HG03159 (cell line): ENCODE measurements around the gene CCDC148.
"Not testable (repeated sequence)": the region's sequence is repeated elsewhere in the genome, so short reads cannot be mapped to it uniquely, and the experiment has no call there.

Experiments
- ATAC-seq: cut with Tn5 transposase; IDR thresholded peaks from one replicate; pipeline ENCODE4 v1.9.1; 2021; ENCODE audit warnings: mild to moderate bottlenecking, moderate library complexity; ENCODE audit not compliant: unreplicated experiment

Gene CCDC148

DNA sequence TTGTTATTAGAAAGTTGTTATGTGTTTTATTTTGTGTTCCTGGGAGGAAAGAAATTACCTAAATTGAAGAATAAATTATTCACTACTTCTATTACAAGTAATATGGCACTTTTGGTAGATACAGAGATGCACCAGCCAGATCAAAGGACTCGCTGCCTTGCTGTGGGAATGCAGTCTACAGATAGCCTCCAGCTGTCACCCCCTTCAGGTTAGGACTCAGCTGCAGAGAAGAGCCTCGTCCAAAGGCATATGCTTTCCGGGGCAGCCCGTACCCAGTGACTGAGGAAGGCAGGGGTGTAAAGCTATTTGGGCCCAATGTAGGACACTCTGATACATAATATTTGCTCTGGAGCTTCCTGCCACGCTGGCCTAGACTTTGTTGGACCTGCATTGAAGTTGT, 90.2 kb downstream of the CCDC148 start:
- no peak for ATAC-seq

DNA sequence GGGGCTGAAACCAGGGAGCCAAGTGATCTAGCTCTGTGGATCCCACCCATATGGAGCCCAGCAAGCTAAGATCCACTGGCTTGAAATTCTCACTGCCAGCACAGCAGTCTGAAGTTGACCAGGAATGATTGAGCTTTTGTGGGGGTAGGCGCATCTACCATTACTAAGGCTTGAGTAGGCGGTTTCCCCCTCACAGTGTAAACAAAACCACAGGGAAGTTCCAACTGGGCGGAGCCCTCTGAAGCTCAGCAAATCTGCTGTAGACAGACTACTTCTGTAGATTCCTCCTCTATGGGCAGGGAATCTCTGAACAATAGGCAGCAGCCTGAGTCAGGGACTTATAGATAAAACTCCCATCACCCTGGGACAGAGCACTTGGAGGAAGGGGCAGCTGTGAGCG, 96.7 kb downstream of the CCDC148 start:
- no peak for ATAC-seq

DNA sequence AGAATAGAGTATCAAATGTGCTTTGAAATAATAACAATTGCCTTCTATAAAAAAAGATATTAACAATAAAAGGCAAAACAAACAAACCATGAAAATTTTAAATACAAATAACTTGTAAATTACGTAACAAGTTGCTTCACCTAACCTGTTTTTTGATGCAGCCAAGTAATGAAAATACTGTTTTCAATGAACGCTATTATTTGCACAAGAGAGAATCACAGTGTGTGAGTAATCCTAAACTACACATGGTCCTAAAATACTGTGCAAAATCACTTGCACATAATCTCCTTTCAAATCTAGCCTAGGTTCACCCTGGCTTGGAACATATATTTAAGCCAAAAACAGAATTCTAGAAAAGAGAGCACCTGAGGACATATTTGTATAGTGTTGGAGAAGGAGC, 98.9 kb downstream of the CCDC148 start:
- no peak for ATAC-seq

DNA sequence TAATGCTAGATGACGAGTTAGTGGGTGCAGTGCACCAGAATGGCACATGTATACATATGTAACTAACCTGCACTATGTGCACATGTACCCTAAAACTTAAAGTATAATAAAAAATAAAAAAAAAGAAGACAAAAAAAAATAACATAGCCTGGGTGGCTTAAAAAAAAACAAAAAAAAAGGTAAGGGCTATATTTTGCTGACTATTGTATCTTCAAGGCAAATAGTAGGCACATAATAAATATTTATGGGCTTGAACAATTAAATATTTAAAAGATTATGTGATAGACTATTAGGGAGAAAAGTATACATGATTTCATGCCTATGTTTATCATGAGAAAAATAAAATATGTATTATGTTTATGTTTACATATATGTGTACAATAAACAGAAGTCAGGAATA, 99.4 kb downstream of the CCDC148 start:
- no peak for ATAC-seq

DNA sequence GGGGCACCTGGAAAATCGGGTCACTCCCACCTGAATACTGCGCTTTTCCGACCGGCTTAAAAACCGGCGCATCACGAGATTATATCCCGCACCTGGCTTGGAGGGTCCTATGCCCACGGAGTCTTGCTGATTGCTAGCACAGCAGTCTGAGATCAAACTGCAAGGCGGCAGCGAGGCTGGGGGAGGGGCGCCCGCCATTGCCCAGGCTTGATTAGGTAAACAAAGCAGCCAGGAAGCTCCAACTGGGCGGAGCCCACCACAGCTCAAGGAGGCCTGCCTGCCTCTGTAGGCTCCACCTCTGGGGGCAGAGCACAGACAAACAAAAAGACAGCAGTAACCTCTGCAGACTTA, 105.1 kb downstream of the CCDC148 start:
- not testable (repeated sequence) for ATAC-seq

DNA sequence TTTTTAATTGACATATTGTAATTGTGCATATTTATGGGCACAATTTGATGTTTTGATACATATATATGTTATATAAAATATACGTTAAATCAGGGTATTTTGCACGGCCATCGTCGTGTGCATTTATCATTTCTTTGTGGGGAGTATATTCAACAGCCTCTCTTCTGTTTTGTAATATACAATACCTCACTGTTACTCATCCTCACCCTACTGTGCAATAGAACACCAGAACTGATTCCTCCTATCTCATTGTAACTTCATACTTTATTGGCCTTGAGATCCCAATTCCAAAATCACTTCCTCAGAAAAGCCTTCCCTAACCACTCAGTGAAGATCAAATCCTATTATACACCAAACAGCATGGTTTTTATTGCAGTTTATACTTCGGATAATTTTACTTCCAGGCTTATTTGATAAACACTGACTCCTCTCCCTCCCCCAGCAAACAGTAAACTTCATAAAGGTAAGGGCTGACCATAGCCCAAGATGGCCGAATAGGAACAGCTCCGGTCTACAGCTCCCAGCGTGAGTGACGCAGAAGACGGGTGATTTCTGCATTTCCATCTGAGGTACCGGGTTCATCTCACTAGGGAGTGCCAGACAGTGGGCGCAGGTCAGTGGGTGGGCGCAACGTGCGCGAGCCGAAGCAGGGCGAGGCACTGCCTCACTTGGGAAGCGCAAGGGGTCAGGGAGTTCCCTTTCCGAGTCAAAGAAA, 105.6 kb downstream of the CCDC148 start:
- not testable (repeated sequence) for ATAC-seq

DNA sequence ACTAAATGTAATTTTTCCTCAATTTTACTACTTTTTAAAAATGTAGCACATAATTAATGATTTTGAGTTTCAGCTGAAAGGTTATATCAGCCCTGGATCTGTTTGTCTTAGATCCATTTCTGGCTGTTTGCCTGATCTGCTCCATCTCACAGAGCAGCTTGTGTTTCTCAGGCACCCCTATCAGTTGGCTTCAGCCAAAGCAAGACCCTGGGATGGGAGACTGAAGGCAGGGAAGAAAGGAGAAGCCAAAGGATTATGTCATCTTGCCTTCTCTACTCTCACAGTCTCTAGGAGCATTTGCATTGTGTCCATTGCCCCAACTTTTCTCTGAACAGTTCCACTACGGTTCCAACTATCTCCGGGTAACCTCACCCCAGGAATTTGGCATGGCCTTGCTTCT, 110.5 kb downstream of the CCDC148 start:
- no peak for ATAC-seq

DNA sequence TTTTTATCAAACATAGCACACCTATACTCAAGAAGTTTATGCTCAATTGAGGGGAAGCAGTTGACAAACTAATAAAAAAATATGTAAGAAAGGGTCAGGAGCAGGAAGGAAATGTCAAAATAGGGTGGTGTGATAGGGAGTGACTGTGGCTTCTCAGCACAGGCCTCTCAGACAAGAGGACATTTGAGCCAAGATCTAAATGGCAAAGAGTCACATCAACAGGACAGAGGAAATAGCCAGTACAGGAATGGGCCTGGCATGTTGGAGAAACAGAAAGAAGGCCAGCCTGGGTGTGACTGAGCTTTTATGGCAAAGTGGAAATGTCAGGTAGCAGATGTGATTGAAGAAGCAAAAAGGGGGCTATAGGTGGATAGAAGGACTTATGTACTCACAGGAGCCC, 117.0 kb downstream of the CCDC148 start:
- ATAC-seq = no peak

DNA sequence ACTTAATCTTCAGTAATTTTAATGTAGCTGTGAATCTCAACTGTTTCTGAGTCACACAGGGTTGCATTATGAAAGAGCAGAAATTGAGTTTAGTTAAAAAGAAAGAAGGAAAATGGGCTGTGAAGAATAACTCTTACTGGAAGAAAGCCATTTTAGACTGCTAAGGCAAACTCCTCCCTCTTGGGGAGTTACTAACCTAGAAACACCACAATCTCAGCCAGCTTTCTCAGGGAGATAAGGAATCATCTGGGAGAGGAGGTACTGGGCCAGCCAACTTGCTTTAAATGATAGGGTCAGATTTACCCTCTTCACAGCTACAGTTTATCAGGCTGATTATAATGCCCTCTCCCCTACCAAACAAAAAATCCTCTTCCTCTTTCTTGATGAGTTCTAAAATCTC, 119.5 kb downstream of the CCDC148 start:
- no peak for ATAC-seq

DNA sequence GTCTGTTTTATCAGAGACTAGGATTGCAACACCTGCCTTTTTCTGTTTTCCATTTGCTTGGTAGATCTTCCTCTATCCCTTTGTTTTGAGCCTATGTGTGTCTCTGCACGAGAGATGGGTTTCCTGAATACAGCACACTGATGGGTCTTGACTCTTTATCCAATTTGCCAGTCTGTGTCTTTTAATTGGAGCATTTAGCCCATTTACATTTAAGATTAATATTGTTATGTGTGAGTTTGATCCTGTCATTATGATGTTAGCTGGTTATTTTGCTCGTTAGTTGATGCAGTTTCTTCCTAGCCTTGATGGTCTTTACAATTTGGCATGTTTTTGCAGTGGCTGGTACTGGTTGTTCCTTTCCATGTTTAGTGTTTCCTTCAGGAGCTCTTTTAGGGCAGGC, 124.8 kb downstream of the CCDC148 start:
- ATAC-seq = not testable (repeated sequence)

DNA sequence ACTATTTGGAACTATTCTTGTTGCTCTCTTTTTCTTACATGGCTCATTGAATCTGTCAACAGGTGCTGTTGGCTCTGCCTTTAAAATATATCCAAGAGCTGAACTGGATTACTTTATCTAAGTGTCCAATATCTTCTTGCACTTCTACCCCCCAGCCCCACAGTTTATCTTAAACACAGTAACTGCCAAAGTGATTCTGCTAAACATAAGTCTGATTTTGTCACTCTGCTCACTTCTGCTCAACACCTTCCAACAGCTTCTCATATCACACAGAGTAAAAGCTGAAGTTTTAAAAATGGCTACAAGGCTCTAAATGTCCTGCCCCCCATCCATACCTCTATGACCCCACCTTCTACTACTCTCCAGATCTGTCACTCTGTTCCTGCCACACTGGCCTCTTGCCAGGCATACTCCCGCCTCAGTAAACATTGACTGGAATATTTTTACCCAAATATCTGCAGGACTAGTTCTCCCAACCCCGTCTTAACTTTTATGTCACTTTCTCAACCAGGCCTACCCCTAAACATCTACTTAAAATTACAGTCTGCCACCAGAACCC, 130.7 kb downstream of the CCDC148 start:
- ATAC-seq = no peak

DNA sequence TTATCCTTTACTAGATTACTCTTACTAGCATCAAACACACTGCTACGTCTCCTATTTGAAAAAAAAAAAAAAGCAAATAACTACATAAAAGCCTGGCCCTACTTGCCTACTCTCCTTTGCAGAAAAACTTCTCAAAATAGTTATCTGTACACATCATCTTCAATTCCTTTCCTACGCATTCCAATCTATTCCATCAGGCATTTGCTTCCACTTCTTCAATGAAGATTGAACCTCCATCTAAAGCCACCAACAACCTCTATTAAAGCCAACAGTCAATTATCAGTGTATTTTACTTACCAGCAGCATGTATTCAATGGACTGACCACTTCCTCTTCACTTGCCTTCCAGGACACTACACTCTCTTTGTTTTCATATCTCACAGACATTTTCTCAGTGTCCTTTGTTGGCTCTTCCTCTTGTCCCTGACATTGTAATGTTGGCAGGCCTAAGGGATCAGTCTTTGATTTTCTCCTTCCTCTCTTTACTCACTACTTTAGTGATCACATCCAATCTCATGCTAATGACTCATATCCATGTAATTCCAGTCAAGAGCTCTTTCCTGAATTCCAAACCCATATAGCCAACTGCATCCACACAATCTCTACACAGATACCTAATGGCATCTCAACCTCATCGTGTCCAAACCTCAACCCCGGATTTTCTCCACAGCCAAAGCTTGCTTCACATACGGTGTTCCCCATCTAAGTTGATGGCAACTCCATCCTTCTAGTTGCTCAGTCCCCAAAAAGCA, 131.3 kb downstream of the CCDC148 start:
- no peak for ATAC-seq

DNA sequence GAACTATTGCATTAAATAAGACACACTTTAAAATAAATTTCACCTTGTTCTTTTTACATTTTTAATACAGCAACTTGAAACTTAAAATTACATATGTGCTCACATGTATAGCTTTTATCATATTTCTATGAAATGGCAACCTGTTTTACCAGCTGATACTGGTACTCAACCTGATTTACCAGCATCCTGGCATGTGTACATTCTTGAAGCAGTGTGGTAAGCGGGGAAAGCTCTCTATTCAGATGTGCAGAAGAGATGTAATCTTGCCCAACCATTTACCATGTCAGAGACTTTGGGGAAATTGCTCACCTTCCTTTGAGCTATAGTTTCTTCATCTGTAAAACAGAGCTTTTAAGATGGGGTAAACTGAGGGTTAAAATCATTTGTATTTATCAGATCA, 133.2 kb downstream of the CCDC148 start:
- no peak for ATAC-seq

DNA sequence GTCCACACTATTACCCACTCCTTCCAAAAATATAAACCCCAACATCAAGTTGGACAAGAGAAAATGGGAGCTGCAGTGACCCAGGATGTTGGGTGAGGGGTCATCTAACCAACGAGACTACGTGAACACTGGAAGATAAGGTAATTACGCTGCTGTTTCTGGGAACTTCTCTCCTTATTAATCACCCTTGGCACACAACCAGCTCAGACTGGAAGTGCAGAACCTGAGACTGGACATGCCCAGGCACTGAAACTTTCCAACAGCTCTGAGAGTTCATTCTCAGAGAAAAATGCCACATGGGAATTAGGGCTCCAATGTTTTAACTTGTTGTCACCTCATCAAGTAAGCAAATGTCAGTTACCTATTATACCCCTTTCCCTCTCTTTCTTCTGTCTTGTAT, 135.3 kb downstream of the CCDC148 start:
- ATAC-seq = no peak

DNA sequence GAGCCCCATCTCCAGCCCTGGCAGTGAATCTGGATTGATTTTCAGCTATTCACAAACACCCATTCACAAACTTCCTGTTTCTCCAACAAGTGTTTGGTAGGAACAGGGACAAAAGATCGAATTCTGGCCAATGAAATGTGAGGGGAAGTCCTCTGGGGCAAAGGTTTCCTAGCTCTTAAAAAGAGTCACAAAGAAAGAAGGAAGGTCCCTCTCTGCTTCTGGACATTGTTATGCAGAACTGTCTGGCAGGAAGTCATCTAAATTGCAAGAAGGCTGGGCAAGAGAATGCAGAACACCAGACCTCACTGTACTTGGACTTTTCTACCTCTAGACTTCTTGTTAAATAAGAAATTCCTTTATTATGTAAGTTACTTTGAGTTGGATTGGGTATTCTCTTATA, 137.3 kb downstream of the CCDC148 start:
- no peak for ATAC-seq

DNA sequence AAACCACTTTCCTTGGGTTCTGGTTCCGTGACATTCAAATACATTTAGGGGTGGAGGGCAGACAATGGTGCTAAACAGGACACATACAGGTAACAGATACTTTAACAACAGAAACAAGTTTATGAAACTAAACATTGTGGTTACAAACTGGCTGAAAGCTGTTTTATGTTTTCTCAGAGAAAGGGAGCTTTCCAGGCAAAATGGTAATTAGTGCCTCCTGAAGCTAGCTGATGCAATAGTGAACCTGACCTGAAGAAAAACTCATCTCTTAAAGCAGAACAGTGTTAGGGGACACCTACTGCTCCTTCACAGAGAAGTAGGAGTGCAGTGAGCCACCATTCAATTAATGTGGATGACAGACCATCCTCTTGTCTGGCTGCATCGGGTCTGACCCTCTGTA, 138.9 kb downstream of the CCDC148 start:
- ATAC-seq = no peak

DNA sequence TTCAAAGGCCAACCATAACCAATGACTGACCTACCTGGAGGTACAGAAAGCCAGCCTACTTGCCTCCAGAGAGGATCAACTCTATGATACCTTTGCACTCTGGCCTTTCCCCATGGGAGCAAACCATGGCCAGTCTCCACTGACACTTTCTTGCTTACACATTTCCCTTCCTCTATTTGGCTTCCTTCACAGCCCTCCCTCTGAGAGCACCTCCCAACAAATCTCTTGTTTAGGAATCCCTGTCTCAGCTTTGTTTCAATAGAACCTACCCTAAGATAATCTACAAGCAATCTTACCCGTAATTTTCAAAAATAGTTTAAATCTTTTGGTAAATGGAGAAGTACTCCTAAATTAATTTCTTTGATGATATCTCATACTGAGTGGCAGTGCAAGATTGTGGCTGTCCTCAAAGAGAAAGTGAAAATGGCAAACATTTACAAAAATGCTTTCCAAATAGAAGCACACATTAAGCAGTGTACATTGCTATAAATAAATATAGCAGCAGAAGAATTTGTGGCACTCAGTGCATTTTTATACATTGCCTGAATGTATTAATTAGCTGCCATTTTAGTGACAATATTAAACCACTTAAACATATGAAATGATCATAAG, 140.6 kb downstream of the CCDC148 start:
- ATAC-seq = peak; percentile 55

DNA sequence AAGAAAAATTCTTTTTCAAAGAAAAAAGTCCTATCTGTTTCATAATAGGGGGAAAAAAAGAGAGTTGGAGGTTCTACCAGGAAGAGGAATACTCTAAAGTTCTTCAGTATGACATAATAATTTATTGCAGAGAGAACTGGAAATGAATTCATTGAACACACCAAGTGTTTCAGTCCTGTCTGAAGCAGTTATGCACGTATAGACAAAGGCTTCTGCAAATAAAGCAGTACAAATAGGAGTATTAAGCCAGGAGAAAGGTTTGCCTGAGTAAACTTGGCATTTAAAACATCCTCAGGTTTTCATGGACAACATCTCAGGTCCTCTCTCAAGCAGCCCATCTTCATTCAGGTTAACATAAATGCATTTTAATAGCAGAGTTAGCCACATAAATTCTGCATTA, 141.6 kb downstream of the CCDC148 start:
- ATAC-seq = no peak

DNA sequence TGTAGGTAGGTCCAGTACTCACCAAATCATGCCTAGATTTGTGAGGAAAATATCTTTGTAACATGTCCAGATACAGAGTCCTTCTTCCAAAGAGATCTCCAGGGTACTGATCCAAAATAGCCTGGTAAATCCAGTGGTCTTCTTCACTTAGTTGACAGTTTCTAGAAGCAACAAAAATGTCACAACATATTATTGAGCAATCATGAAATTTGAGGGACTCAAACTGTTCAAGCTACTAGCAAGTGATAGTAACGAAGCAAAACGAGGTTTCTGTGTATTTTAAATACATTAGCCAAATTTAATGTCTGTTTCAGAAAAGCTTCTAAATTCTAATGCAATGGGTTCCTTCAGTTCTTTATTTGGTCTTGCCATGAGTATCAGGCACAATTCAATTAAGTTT, 142.8 kb downstream of the CCDC148 start:
- no peak for ATAC-seq

DNA sequence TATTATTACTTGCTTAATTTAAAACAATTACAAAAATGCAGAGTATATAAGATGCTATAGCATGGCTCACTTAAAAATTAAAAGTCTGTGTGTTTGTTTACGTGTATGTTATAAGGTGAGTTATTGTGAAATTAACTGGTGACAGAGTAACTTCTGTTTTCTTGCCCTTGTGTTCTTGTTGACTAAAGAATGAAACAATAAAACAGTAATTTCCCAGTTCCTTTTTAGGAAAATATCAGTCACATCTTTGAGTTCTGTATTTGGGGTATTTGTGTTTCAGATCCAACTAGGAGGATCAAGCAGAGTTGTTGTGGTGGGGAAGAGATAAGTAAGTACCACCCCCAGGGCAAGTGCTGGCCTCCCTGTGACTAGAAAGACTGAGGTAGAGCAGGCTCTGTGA, 143.6 kb downstream of the CCDC148 start:
- no peak for ATAC-seq

DNA sequence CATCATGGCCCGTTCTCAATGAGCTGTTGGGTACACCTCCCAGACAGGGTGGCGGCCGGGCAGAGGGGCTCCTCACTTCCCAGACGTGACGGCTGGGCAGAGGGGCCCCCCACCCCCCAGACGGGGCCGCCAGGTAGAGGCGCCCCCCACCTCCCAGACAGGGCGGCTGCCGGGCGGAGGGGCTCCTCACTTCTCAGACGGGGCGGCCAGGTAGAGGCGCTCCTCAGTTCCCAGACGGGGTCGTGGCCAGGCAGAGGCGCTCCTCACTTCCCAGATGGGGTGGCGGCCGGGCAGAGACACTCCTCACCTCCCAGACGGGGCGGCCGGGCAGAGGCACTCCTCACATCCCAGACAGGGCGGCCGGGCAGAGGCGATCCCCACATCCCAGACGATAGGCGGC, 146.1 kb downstream of the CCDC148 start:
- not testable (repeated sequence) for ATAC-seq

DNA sequence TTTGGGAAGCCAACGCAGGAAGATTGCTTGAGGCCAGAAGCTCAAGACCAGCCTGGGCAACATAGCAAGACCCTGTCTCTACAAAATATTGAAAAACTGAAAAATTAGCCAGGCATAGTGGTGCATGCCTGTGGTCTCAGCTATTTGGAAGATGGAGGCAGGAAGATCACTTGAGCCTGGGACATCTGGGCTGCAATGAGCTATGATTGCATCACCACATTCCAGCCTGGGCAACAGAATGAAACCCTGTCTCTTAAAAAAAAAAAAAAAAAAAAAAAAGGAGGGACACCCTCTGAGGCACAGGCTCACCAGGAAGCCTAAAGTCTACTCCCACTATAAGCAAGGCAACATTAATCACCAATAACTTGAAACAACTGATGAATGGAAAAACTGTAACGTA, 151.1 kb downstream of the CCDC148 start:
- no peak for ATAC-seq
